Immature natural killer cell (primary cell): ENCODE results near the gene WNK2. TPM values are rescaled to one million over a fixed set of nuclear protein-coding genes. Genes with fewer than 3 reads are reported as not detected.
"Not testable (repeated sequence)": the region's sequence is repeated elsewhere in the genome, so short reads cannot be mapped to it uniquely, and the experiment has no call there.

Experiments
- DNase-seq, 3 donors: peaks; one replicate each; pipeline ENCODE4 v3.0.0; 2022; ENCODE audit warnings: mixed read lengths in 1 of 3
- H3K27ac Mint-ChIP-seq, 6 donors: one replicate each; pipeline ENCODE4 v1.8.0; 2020; ENCODE audit warnings: mixed read lengths in 6 of 6, mild to moderate bottlenecking in 5 of 6, inconsistent platforms in 4 of 6, moderate library complexity in 3 of 6
- H3K27me3 Mint-ChIP-seq, 3 donors: one replicate each; pipeline ENCODE4 v1.8.0; 2020 to 2021; ENCODE audit warnings: low read depth in 3 of 3, mild to moderate bottlenecking in 3 of 3, mixed read lengths in 3 of 3, moderate library complexity in 3 of 3, inconsistent platforms in 1 of 3
- H3K36me3 Mint-ChIP-seq, 3 donors: one replicate each; pipeline ENCODE4 v1.8.0; 2020; ENCODE audit warnings: mixed read lengths in 3 of 3, inconsistent platforms in 2 of 3, mild to moderate bottlenecking in 2 of 3
- H3K4me1 Mint-ChIP-seq, 2 donors: one replicate each; pipeline ENCODE4 v1.8.0; 2020; ENCODE audit warnings: inconsistent platforms in 2 of 2, mild to moderate bottlenecking in 2 of 2, mixed read lengths in 2 of 2, moderate library complexity in 1 of 2
- H3K4me3 Mint-ChIP-seq, 5 donors: one replicate each; pipeline ENCODE4 v1.8.0; 2020; ENCODE audit warnings: mild to moderate bottlenecking in 5 of 5, mixed read lengths in 5 of 5, inconsistent platforms in 3 of 5, moderate library complexity in 3 of 5
- H3K9me3 Mint-ChIP-seq, 6 donors: one replicate each; pipeline ENCODE4 v1.8.0; 2020; ENCODE audit warnings: mild to moderate bottlenecking in 6 of 6, mixed read lengths in 6 of 6, inconsistent platforms in 4 of 6, moderate library complexity in 3 of 6
- polyA plus RNA-seq, 3 donors: library from polyadenylated mRNA; unstranded; fragments of 300-500 nt; fragmentation: Illumina TruSeq; gene quantifications; one replicate each; pipeline ENCODE4 v1.2.3, GENCODE V29; 2021

Gene WNK2
- polyA plus RNA-seq, 3 donors from 2014 or later = not detected

DNA sequence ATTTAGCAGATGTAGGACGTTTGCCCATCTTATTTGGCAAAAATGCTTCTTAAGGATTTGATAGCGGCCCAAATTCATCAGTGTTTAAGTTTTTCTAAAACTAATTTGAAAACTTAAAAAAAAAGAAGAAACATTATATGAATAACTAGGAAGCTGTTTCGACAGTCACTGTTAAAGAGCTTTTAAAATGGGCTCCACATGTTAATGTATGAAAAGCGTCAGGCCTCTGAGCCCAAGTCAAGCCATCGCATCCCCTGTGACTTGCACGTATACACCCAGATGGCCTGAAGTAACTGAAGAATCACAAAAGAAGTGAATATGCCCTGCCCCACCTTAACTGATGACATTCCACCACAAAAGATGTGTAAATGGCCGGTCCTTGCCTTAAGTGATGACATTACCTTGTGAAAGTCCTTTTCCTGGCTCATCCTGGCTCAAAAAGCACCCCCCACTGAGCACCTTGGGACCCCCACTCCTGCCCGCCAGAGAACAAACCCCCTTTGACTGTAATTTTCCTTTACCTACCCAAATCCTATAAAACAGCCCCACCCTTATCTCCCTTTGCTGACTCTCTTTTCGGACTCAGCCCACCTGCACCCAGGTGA lies 163.5 kb downstream of the WNK2 start:
- not testable (repeated sequence) for H3K9me3 Mint-ChIP-seq, H3K36me3 Mint-ChIP-seq, H3K27ac Mint-ChIP-seq, DNase-seq, H3K4me1 Mint-ChIP-seq, H3K4me3 Mint-ChIP-seq
- H3K27me3 Mint-ChIP-seq = peaks cover 10 to 28% (median 17%) of the 10 kb centered on the region in 3 donors

DNA sequence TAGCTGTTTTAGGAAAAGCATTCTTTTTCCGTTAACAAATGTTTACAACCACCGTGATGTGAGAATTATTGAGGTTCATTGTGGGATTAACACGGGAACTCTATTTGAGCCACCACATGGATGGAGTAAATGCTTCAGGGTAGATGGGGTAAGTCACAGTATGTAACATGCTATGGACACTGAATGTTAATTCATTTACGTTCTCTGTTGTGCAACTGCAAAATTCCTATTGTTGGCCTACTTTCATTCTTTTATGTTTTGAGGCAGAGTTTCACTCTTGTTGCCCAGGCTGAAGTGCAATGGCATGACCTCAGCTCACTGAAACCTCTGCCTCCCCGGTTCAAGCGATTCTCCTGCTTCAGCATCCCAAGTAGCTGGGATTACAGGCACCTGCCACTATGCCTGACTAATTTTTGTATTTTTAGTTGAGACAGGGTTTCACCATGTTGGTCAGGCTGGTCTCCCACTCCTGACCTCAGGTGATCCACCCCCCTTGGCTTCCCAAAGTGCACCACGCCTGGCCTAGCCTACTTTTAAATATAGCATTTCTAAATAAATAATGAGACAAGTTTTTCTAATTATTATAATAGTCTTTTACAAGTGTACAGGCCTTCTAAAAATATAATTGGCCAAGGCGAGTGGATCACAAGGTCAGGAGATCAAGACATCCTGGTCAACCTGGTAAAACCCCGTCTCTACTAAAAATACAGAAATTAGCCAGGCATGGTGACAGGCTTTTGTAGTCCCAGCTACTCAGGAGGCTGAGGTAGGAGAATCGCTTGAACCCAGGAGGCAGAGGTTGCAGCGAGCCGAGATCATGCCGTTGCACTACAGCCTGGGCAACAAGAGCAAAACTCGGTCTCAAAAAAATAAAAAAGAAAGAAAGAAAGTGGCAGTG lies 169.7 kb downstream of the WNK2 start:
- DNase-seq, H3K27me3 Mint-ChIP-seq, H3K4me1 Mint-ChIP-seq, H3K9me3 Mint-ChIP-seq, H3K36me3 Mint-ChIP-seq, H3K4me3 Mint-ChIP-seq, H3K27ac Mint-ChIP-seq: not testable (repeated sequence)

DNA sequence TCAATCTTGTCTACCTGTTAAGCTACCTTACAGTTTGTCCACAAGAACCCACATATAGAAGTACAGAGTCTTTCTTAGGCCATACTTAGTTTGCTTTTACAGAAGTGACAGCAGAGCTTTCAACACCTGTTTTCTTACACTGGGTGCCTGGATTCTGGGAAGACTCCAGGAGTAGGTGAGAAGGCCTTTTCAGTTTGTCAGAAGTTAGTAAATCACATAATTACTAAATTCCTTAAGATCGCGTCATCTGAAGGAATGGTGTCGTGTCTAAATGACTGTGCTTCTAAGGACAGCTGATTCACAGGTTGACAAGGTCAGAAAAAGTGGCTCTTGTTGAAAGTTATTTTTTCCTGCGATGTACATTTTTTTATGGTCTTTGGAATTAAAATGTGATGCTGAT lies 170.5 kb downstream of the WNK2 start:
- no peaks in the 10 kb centered on the region for H3K36me3 Mint-ChIP-seq
- H3K9me3 Mint-ChIP-seq = no peaks in the 10 kb centered on the region
- no peak overlapping the region for H3K4me3 Mint-ChIP-seq
- H3K4me1 Mint-ChIP-seq = no peaks in the 10 kb centered on the region
- H3K27me3 Mint-ChIP-seq = peaks cover 2 to 4% (median 3%) of the 10 kb centered on the region in 3 donors
- H3K27ac Mint-ChIP-seq = no peak overlapping the region
- DNase-seq = no peak

DNA sequence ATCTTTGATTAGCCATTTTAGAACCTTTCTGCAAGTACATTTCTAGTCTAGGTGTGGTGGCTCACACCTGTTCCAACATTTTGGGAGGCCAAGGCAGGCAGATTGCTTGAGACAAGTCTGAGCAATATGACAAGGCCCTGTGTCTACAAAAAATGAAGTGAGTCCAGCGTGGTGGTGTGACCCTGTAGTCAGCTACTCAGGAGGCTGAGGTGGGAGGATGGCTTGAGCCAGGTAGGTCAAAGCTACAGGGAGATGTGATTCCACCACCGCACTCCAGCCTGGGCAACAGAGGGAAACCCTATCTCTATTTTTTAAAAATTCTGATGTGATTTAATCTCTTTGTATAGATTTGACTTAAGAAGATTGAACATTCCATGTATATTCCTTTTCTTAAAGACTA lies 171.9 kb downstream of the WNK2 start:
- no peak overlapping the region for H3K4me3 Mint-ChIP-seq
- H3K27ac Mint-ChIP-seq = no peak overlapping the region
- DNase-seq = no peak
- H3K9me3 Mint-ChIP-seq = no peaks in the 10 kb centered on the region
- no peaks in the 10 kb centered on the region for H3K36me3 Mint-ChIP-seq
- H3K27me3 Mint-ChIP-seq = peaks cover 2 to 4% (median 2%) of the 10 kb centered on the region in 3 donors
- no peaks in the 10 kb centered on the region for H3K4me1 Mint-ChIP-seq

DNA sequence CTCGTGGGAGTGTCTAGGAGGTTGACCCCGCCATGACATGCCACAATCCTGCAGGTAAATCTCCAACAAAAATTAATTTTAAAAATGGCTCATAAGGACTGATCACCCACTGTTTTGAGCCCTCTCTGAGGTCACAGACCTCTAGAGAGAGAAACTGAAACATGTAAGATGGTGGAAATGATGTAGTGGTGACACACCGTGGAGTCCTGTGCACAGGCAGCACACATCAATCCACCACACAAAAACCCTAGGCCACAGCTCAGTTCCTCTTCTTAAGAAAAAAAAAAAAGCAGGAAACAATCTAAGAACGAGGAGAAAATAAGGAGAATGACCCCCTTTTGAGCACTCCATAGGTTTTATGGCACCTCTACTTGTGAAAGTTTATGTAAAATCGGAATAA lies 173.7 kb downstream of the WNK2 start:
- no peak for DNase-seq
- no peaks in the 10 kb centered on the region for H3K4me1 Mint-ChIP-seq
- H3K36me3 Mint-ChIP-seq = no peaks in the 10 kb centered on the region
- H3K27me3 Mint-ChIP-seq = peaks cover 2 to 3% (median 2%) of the 10 kb centered on the region in 3 donors
- peaks cover 0 to 9% (median 6%) of the 10 kb centered on the region in 6 donors for H3K9me3 Mint-ChIP-seq
- H3K4me3 Mint-ChIP-seq = no peak overlapping the region
- no peak overlapping the region for H3K27ac Mint-ChIP-seq

DNA sequence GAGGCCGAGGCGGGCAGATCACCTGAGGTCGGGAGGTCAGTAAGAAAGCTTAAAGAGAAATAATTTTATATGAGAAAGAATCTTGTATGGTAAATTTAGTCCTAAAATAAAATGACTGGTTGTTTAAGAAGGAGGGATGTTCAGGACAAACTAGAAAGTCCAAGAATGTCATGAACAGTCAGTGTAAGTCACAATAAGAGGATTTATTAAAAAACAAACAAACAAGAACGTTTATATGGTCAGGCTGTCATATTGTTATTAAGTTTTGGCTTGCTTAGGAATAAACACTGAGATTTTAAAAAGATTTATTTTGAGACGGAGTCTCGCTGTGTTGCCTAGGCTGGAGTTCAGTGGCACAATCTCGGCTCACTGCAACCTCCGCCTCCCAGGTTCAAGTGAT lies 176.0 kb downstream of the WNK2 start:
- H3K27me3 Mint-ChIP-seq, H3K36me3 Mint-ChIP-seq, H3K9me3 Mint-ChIP-seq, H3K4me3 Mint-ChIP-seq, H3K27ac Mint-ChIP-seq, DNase-seq, H3K4me1 Mint-ChIP-seq: not testable (repeated sequence)

DNA sequence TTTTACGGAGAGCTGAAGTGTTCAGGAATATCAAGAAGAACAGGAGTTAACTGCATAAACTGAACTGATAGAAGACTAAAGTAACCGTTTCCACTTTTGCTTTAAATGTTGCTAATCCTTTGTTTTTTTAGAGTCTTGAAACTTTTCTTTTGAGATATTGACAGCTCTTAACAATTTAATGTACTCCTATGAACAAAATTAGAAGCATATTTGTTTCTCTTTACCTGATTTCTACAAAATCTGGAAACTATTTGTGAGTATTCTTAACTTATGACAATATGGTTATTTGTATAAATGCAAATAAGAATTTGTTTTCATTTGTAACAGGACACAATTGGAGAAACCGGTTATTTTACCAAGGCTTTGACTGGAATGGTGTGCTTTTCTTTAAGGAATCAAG lies 178.1 kb downstream of the WNK2 start:
- no peak for DNase-seq

DNA sequence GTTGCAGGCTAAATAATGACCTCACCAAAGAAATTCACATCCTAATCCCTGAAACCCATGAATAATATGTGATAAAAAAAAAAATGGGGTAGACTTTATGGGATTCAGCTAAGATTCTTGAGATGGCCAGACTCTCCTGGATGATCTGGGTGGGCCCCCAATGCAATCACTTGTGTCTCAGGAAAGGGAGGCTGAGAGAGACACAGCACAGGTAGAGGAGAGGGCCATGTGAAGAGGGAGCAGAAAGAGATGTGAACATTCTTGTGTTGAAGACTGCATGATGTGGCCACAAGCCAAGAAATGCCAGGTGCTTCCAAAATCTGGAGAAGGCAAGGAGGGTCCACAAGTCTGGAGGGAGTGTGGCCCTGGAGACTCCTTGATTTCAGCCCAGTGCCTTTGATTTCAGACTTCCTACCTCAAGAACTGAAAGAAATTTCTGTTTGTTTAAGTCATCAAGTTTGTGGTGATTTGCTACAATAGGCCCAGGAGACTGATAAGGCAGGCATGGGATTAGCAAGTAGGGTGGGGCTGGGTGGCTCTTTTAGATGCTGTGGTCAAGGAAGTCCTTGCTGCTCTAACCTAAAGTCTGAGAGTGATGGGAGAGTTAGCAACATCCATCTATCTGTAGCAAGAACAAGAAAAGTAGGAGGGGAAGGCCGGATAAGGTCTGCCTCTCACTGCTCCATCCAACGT lies 180.9 kb downstream of the WNK2 start:
- Mint-ChIP-seq H3K9me3 (peaks cover 0 to 9% (median 6%) of the 10 kb centered on the region in 6 donors), H3K36me3 (no peaks in the 10 kb centered on the region), H3K4me1 (no peaks in the 10 kb centered on the region), H3K4me3 (no peak overlapping the region), H3K27me3 (peaks cover 1 to 6% (median 4%) of the 10 kb centered on the region in 3 donors), H3K27ac (no peak overlapping the region)
- no peak for DNase-seq

More for the DNA sequence above, 178.1 kb downstream of the WNK2 start:
- no peak overlapping the region for H3K27ac Mint-ChIP-seq
- H3K9me3 Mint-ChIP-seq = peaks cover 0 to 9% (median 6%) of the 10 kb centered on the region in 6 donors
- H3K36me3 Mint-ChIP-seq = no peaks in the 10 kb centered on the region
- H3K27me3 Mint-ChIP-seq = peaks cover 0 to 5% (median 5%) of the 10 kb centered on the region in 3 donors
- H3K4me1 Mint-ChIP-seq = no peaks in the 10 kb centered on the region
- H3K4me3 Mint-ChIP-seq = no peak overlapping the region

DNA sequence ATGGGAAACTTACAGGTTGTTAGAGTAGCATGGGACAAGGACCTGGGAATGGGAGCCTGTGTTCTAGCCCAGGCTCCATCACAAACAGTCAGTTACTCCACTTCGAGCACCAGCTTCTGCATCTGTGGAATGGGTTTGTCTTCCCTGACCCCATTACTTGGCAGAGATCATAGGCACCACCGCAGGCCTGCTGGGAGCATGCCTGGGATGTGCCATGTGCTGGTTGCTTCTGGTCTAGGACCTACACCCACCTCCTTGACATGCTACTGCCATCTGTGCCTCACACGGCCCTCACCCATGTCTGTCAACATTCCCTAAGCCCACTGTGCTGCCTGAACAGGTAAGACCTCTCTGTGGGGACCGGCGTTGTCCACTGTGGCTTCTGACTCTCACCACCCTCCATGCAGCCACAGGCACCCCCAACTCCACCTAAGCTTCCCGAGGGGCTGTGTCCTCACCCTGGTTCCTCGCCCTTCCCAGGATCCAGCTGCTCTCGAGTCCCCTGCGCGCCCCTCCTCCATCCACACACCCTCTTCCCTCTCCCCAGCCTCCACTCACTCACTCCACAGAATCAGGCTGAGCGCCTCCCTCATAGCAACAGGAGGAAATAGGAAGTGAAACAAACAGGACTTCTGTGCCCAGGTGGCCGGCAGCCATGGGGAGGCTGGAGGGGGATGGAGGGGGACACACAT lies 181.6 kb downstream of the WNK2 start:
- no peaks in the 10 kb centered on the region for H3K36me3 Mint-ChIP-seq
- no peak overlapping the region for H3K27ac Mint-ChIP-seq
- no peak for DNase-seq
- no peaks in the 10 kb centered on the region for H3K4me1 Mint-ChIP-seq
- peaks cover 1 to 9% (median 6%) of the 10 kb centered on the region in 3 donors for H3K27me3 Mint-ChIP-seq
- H3K4me3 Mint-ChIP-seq = no peak overlapping the region
- peaks cover 0 to 9% (median 6%) of the 10 kb centered on the region in 6 donors for H3K9me3 Mint-ChIP-seq

DNA sequence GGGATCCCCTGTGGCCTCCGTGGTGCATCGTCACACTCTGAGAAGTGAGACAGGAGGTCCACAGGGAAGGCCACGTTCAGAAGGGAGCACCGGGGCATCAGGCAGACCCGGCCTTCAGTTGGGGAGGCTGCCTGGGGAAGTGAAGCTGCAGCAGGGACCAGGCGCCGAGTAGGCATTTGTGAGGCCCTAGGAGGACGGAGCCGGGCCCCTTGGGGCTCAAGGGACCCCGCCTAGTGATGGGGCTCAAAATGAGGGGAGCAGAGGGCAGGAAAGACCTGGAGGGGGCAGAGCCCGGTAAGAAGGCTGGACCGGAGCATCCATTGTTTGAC lies 182.1 kb downstream of the WNK2 start:
- Mint-ChIP-seq H3K36me3 (no peaks in the 10 kb centered on the region), H3K9me3 (peaks cover 0 to 9% (median 6%) of the 10 kb centered on the region in 6 donors), H3K4me3 (no peak overlapping the region), H3K27me3 (peaks cover 1 to 14% (median 6%) of the 10 kb centered on the region in 3 donors), H3K4me1 (no peaks in the 10 kb centered on the region), H3K27ac (no peak overlapping the region)
- no peak for DNase-seq

DNA sequence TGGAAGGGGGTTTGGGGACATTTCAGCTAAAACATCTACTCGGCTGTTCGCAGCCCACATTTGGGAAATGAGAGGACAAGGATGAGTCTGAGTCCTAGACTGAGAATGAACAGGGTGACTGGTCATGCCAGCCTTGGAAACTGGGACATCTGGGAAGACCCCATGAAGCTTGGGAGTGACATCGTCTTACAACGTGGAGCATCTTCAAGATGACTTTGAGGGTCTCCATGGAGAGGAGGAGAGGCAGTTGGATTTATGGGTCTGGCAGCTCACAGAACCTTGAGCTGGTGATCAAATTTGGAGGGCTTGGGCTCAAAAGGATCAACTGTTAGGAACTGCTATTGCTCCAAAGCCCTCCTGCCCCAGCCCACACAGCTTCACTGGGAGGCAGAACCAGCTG lies 182.5 kb downstream of the WNK2 start:
- H3K4me3 Mint-ChIP-seq, H3K27ac Mint-ChIP-seq, H3K9me3 Mint-ChIP-seq, H3K4me1 Mint-ChIP-seq, DNase-seq, H3K36me3 Mint-ChIP-seq: not testable (repeated sequence)
- H3K27me3 Mint-ChIP-seq = peaks cover 1 to 15% (median 6%) of the 10 kb centered on the region in 3 donors

DNA sequence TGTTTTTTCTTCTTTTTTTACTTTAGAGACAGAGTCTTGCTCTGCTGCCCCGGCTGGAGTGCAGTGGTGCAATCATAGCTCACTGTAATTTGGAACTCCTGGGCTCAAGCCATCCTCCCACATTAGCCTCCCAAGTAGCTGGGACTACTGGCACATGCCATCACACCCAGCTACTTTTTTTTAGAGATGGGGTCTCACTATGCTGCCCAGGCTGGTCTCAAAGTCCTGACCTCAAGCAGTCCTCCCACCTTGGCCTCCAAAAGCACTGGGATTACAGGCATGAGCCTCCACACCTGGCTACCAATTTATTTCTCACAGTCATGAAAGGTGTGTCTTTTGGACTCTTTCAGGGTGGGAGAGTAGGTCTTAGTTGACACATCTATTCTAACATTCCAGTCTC lies 184.5 kb downstream of the WNK2 start:
- Mint-ChIP-seq H3K9me3 (no peaks in the 10 kb centered on the region), H3K27ac (no peak overlapping the region), H3K36me3 (no peaks in the 10 kb centered on the region), H3K4me3 (no peak overlapping the region), H3K4me1 (no peaks in the 10 kb centered on the region), H3K27me3 (peaks cover 3 to 17% (median 6%) of the 10 kb centered on the region in 3 donors)
- DNase-seq = no peak

DNA sequence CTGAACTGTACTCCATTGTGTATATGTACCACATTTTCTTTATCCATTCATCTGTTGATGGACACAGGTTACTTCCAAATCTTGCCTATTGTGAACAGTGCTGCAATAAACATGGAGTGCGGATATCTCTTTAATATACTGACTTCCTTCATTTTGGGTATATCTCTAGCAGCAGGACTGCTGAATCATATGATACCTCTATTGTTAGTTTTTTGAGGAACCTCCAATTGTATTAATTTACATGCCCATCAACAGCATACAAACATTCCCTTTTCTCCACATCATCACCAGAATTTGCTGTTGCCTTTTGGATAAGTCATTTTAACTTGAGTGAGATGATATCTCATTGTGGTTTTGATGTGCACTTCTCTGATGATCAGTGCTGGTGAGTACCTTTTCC lies 185.7 kb downstream of the WNK2 start:
- peaks cover 3 to 16% (median 6%) of the 10 kb centered on the region in 3 donors for H3K27me3 Mint-ChIP-seq
- H3K27ac Mint-ChIP-seq = no peak overlapping the region

More for the DNA sequence above, 185.7 kb downstream of the WNK2 start:
- no peak overlapping the region for H3K4me3 Mint-ChIP-seq
- no peaks in the 10 kb centered on the region for H3K36me3 Mint-ChIP-seq
- DNase-seq = no peak
- H3K9me3 Mint-ChIP-seq = no peaks in the 10 kb centered on the region
- H3K4me1 Mint-ChIP-seq = no peaks in the 10 kb centered on the region
